ENCODE data around the gene KCP. TPM values are rescaled to one million over a fixed set of nuclear protein-coding genes. Genes with fewer than 3 reads are reported as not detected.

Gene KCP
- total RNA-seq, 1 experiment from 2014 or later = 1.6 TPM

- Histone ChIP-seq H3K4me1 (ENCODE audit: control insufficient read depth in 1 of 2, insufficient read depth in 2 of 2, low read length in 2 of 2) (peaks cover 8 to 20% of the 10 kb centered on the region in 2 experiments; a peak in 3 of 4 replicates), H3K79me2 (ENCODE audit: insufficient read depth, low read length) (no peaks in the 10 kb centered on the region), H3K36me3 (ENCODE audit: control insufficient read depth in 1 of 2, insufficient read depth in 2 of 2, low read length in 2 of 2) (no peaks in the 10 kb centered on the region), H3K4me3 (replicated peaks in 1 of 2; ENCODE audit: low read depth in 1 of 2, low read length in 2 of 2) (no peak overlapping the region), H3K9me2 (ENCODE audit: insufficient read depth) (no peaks in the 10 kb centered on the region), H2AFZ (ENCODE audit: low read depth, low read length, poor library complexity, severe bottlenecking) (no peak overlapping the region), H3K9ac (ENCODE audit: low read length) (no peak overlapping the region), H3K4me2 (ENCODE audit: low read length) (no peak overlapping the region), H3K9me3 (ENCODE audit: control insufficient read depth in 1 of 2, insufficient read depth in 1 of 2, low read depth in 1 of 2, low read length in 2 of 2) (no peaks in the 10 kb centered on the region), H4K20me1 (ENCODE audit: insufficient read depth) (no peaks in the 10 kb centered on the region), H3K27ac (ENCODE audit: low read depth, low read length) (no peak overlapping the region), H3K27me3 (ENCODE audit: insufficient read depth, low read length) (no peaks in the 10 kb centered on the region)
- no peak for TF ChIP-seq ELF1 (IDR thresholded peaks at IDR 0.05; ENCODE audit: borderline replicate concordance, low read depth)
- no peak for TF ChIP-seq SIN3A (IDR thresholded peaks at IDR 0.05; ENCODE audit: low read depth)
- TF ChIP-seq YY1 (IDR thresholded peaks at IDR 0.05; ENCODE audit: extremely low read depth, insufficient replicate concordance, low read depth, low read length) = no peak
- TF ChIP-seq POLR2AphosphoS5 (IDR thresholded peaks at IDR 0.05; ENCODE audit: low read depth, low read length) = no peak
- TF ChIP-seq REST (IDR thresholded peaks at IDR 0.05; ENCODE audit: low read depth) = no peak
- no peak for TF ChIP-seq RAD21 (IDR thresholded peaks at IDR 0.05; ENCODE audit: low read depth)
- no peak for TF ChIP-seq JUND (IDR thresholded peaks at IDR 0.05)
- no peak for TF ChIP-seq ZFX (IDR thresholded peaks at IDR 0.05)
- no peak for TF ChIP-seq CEBPB (IDR thresholded peaks at IDR 0.05; ENCODE audit: low read depth)
- no peak for TF ChIP-seq TCF7L2 (IDR thresholded peaks at IDR 0.05; ENCODE audit: borderline replicate concordance, extremely low read depth, insufficient read depth, insufficient read length)
- TF ChIP-seq, protein P1, sequence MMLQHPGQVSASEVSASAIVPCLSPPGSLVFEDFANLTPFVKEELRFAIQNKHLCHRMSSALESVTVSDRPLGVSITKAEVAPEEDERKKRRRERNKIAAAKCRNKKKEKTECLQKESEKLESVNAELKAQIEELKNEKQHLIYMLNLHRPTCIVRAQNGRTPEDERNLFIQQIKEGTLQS (IDR thresholded peaks at IDR 0.05) = no peak
- no TSS peak for BruUV-seq (replicated peaks)
- ChIA-PET POLR2A (no interaction called here), RAD21 (ENCODE audit: low non-redundant PET in 1 of 2, low total read pairs in 2 of 2, uncharacterized antibody in 2 of 2, unreplicated experiment in 2 of 2) (no interaction called here), CTCF (no interaction called here)
- DNase-seq (ENCODE audit: low read depth, low spot score) (no peak), ATAC-seq (no peak)
- intact Hi-C loops (cut with micrococcal nuclease) = no loop called here
Measured at GRCh38 chr7:128941946-128942526, 31.5 kb upstream of the KCP start.

Data from HCT116 (cell line).